AG10803 (cell line): Measurements from ENCODE around the gene RAB4B.
"Not testable (repeated sequence)": the region's sequence is repeated elsewhere in the genome, so short reads cannot be mapped to it uniquely, and the experiment has no call there.

Experiments
- DNase-seq: peaks from one replicate; pipeline ENCODE4 v3.0.0; 2010; ENCODE audit warnings: low read depth
- H3K4me3 ChIP-seq: 2 replicates; pipeline ENCODE4 v1.5.1; 2011; ENCODE audit warnings: mild to moderate bottlenecking, low read length, control low read depth
- CTCF ChIP-seq: conservative IDR thresholded peaks from 2 replicates; pipeline ENCODE4 v1.5.1; 2011; ENCODE audit warnings: mild to moderate bottlenecking, low read length, control low read depth, inconsistent platforms

Gene RAB4B

GRCh38 chr19:40777937-40778705, at the start of gene RAB4B:
TSS of gene RAB4B (plus strand) at chr19:40778247. CDS start at chr19:40778376, 129 bp downstream.
- H3K4me3 ChIP-seq = peak within 1 kb of the TSS; percentile 92
- DNase-seq = peak; percentile 100
- TF ChIP-seq CTCF = no peak

GRCh38 chr19:40730065-40730464, 48.0 kb upstream of the RAB4B start:
- not testable (repeated sequence) for DNase-seq, H3K4me3 ChIP-seq

- DNase-seq, H3K4me3 ChIP-seq: not testable (repeated sequence)
These were observed 45.7 kb upstream of the RAB4B start for GRCh38 chr19:40732304-40732703.

GRCh38 chr19:40733149-40733548, 44.9 kb upstream of the RAB4B start:
- no peak for DNase-seq
- TF ChIP-seq CTCF = no peak
- no peak overlapping the region for H3K4me3 ChIP-seq

- DNase-seq = no peak
- TF ChIP-seq CTCF = no peak
- no peak overlapping the region for H3K4me3 ChIP-seq
These were observed 42.9 kb upstream of the RAB4B start for GRCh38 chr19:40735013-40735771.

GRCh38 chr19:40736661-40737060, 41.4 kb upstream of the RAB4B start:
- H3K4me3 ChIP-seq = no peak overlapping the region
- TF ChIP-seq CTCF = no peak
- DNase-seq = no peak

- H3K4me3 ChIP-seq = no peak overlapping the region
- no peak for TF ChIP-seq CTCF
- DNase-seq = no peak
These were observed 40.9 kb upstream of the RAB4B start for GRCh38 chr19:40737102-40737644.
